Measurements from ENCODE around the gene P2RY12. TPM values are rescaled to one million over a fixed set of nuclear protein-coding genes. Genes with fewer than 3 reads are reported as not detected.

Gene P2RY12
- total and polyA plus RNA-seq, 2 donors (not counting 3 experiments of a cell fraction or from before 2014, with no cell fraction given): not detected

GRCh38 chr3:151402349-151402748 lies 17.8 kb upstream of the P2RY12 start:
- Histone ChIP-seq H3K4me2 (ENCODE audit: insufficient read depth, low read length) (no peak overlapping the region), H3K79me2 (ENCODE audit: control insufficient read depth, insufficient read depth, low read length) (no peaks in the 10 kb centered on the region), H3K4me3 (replicated peaks in 1 of 3; ENCODE audit: insufficient read depth in 1 of 3, low read depth in 1 of 3, low read length in 3 of 3) (no peak overlapping the region), H3K27ac (ENCODE audit: insufficient read depth, low read depth, low read length) (no peak overlapping the region), H3K9me3 (replicated peaks; ENCODE audit: control insufficient read depth, insufficient read depth, low read length) (no peaks in the 10 kb centered on the region), H3K4me1 (ENCODE audit: control insufficient read depth, extremely low read depth, insufficient read depth, low read length) (no peaks in the 10 kb centered on the region), H4K20me1 (replicated peaks; ENCODE audit: control insufficient read depth, extremely low read depth, insufficient read depth, low read length) (no peaks in the 10 kb centered on the region), H3K36me3 (ENCODE audit: control insufficient read depth in 2 of 2, extremely low read depth in 1 of 2, insufficient read depth in 2 of 2, low read length in 2 of 2) (no peaks in the 10 kb centered on the region), H2AFZ (ENCODE audit: low read depth, low read length) (no peak overlapping the region), H3K27me3 (ENCODE audit: control insufficient read depth in 2 of 2, insufficient read depth in 2 of 2, low read length in 2 of 2) (peaks cover 2% of the 10 kb centered on the region in 2 experiments), H3K9ac (replicated peaks; ENCODE audit: extremely low read depth, insufficient read depth, low read length) (no peak overlapping the region), H3K9me1 (replicated peaks; ENCODE audit: control insufficient read depth, extremely low read depth, insufficient read depth, low read length) (no peaks in the 10 kb centered on the region)
- no peak for TF ChIP-seq CTCF (IDR thresholded peaks at IDR 0.05; ENCODE audit: extremely low read depth in 1 of 2, insufficient read depth in 1 of 2, low read depth in 1 of 2, low read length in 2 of 2)
- TF ChIP-seq POLR2A (IDR thresholded peaks at IDR 0.05; ENCODE audit: low read depth, low read length): no peak
- no peak for TF ChIP-seq MYC (IDR thresholded peaks at IDR 0.05; ENCODE audit: low read depth, low read length)
- TF ChIP-seq POLR2AphosphoS5 (IDR thresholded peaks at IDR 0.05; ENCODE audit: insufficient read depth, low read depth, low read length): no peak
- TF ChIP-seq, protein P1, sequence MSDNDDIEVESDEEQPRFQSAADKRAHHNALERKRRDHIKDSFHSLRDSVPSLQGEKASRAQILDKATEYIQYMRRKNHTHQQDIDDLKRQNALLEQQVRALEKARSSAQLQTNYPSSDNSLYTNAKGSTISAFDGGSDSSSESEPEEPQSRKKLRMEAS (IDR thresholded peaks at IDR 0.05; ENCODE audit: insufficient read depth, insufficient read length): no peak
- TF ChIP-seq JUN (IDR thresholded peaks at IDR 0.05; ENCODE audit: borderline replicate concordance, insufficient read depth, insufficient read length, low read depth): no peak
- no peak for TF ChIP-seq EZH2 (IDR thresholded peaks at IDR 0.05; ENCODE audit: borderline replicate concordance, low read depth, low read length, severe bottlenecking)
- no peak for TF ChIP-seq FOS (IDR thresholded peaks at IDR 0.05; ENCODE audit: borderline replicate concordance, insufficient read depth, low read length)
- TF ChIP-seq GATA2 (IDR thresholded peaks at IDR 0.05; ENCODE audit: insufficient read depth, insufficient read length, low read depth, low read length): no peak
- no peak for DNase-seq (ENCODE audit: low read depth, low spot score)
- dilution Hi-C loops (cut with MboI; ENCODE audit: extremely low pct_ligation_motif_present, low sequenced_read_pairs): no loop called here
- FAIRE-seq: no peak
- BruUV-seq (replicated peaks): no TSS peak
- intact Hi-C loops (cut with micrococcal nuclease): no loop called here
- POLR2A ChIA-PET: no interaction called here
- CTCF ChIA-PET: no interaction called here
